Germinal center (tissue), 1 donor: ENCODE data around the gene UFM1.
A peak's percentile ranks its signal among the peaks of the same experiment; 100 is the strongest.
"Not testable (repeated sequence)": the region's sequence is repeated elsewhere in the genome, so short reads cannot be mapped to it uniquely, and the experiment has no call there.

Experiments
- DNase-seq: peaks from one replicate; pipeline ENCODE4 v3.0.0; 2012; ENCODE audit warnings: mixed read lengths, low spot score

Gene UFM1

DNA sequence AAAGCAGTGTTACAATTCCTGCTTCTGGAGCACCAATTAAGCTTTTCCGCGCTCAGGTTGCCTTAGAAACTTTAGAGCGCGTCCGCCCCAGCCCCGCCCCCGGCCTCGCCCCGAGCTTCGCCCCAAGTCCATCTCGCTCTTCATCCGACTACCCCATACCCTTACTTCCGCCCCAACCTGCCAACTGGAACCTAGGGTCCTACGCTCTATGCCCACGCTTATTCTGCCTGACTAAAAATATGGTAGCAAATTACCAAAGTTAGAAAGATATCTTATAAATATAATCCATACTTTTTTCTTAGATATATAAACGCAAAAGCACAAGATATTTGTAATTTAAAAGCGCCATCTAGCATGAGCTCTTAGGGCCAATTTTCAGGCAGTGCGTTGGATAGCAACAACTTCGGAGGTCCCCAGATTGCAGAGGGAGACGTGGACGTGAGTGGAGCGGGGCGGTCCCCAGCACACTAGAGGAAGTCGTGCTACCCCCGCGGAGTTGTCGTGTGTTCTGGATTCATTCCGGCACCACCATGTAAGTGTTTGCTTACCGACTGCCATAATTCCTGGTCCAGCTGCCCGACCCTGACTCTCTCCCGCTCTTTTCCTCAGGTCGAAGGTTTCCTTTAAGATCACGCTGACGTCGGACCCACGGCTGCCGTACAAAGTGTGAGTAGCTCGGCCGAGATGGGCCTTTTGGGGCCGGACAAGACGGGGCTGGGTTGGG lies at the start of gene UFM1:
Gene UFM1 (plus strand): TSS at position 462 of the 724 bp plus-strand sequence. CDS start 69 bp downstream, at position 531.
- DNase-seq, result peak; percentile 89

DNA sequence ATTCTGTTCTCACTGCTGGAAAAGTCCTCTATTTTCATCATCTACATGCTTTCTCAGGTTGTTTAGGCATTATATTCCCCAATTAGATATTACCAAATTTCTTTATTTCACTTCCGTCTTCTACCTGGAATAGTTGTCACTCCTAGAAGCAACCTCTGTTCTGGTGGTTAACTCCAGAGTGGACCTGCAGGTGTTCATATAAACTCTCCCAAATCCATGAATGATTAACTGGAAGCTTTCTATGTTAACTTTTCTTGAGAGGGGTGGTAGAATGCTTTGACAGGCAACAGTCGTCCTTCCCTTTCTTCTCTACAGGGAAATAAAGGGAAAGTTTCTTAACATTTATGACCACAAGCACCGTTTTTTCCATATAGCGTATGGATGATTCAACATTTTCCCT lies 48.4 kb upstream of the UFM1 start:
- DNase-seq, result no peak

DNA sequence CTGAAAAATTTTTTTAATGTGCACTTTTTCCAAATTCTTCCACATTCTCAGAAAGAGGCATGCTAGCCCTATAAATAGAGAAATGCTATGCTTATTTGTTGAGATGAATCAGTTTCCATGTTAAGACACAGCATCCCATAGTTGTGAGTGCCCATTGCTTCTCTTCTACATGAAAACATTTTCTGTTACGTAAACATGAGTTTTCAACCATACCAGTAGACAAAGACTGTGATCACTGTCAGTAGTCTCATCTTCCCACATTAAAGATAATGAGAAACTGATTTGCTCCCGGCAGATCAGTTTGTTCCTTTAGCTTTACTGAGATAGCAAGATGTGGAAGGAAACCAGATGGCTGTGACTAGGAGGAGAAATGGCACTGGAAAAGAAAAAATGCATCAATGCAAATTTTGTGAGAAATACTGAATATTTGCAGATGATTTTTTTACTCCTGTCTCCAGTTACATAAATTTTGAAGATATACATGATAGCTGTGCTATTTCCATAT lies 45.8 kb upstream of the UFM1 start:
- no peak for DNase-seq

DNA sequence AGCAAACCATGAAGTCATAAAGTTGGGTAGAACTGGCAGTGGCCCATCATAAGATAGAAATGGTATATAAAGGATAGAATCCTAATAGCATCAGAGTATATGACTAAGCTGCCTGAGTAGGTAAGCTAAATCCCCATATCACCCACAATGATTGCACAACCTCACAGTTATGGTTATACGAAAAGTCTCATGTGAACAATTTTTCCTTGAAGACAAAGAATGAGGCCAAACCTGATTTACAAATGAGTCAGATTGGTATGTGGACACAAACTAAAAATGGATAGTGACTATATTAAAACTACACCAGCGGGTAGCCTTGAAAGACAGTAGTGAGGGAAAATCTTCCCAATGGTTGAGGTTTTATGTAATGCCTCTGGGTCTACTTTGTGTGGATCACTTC lies 40.9 kb upstream of the UFM1 start:
- DNase-seq, result no peak

DNA sequence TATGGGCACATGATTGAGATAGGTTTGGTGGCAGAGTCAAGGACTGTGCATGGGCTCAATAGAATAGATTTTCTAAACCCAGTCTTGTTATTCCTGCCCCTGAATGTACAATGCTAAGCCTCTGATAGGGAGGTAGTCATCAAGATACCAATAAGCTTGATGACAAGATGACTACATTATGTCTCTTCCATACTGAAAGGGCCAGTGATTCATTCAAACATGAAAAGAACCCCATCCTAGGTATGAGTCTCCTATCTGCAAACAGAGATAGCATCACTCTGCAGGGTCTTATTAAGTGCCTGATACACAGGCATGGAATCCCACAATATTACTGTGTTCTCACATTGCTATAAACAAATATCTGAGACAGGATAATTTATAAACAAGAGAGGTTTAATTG lies 40.3 kb upstream of the UFM1 start:
- DNase-seq, result no peak

DNA sequence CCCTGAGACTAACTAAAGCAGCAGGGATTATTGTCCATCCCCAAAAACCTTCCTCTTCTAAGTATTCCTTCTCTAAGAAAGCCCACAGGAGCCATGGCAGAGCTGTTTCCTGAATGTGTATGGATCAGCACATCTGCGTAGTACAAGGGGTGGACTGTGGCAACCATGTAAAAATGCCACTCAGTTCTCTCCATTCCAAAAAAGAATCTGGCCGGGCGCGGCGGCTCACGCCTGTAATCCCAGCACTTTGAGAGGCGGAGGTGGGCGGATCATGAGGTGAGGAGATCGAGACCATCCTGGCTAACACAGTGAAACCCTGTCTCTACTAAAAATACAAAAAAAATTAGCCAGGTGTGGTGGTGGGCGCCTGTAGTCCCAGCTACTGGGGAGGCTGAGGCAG lies 38.5 kb upstream of the UFM1 start:
- not testable (repeated sequence) for DNase-seq

DNA sequence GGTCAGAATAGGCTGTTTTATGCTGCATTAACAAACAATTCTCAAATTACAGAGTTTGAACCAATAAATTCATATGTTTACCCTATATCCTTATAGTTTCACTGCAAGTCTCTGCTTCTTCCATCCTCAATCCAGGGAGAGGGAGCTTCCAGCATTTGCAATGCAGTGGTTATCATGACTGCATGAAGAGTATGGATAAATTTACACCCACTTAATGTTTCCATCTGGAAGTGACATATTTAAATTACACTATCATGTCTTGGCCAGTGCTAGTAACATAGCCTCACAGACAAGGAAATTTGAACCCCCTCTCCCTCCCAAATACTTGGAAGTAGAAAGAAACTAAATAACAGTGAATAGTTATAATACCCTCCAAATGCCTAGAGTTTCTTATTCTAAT lies 33.5 kb upstream of the UFM1 start:
- no peak for DNase-seq

DNA sequence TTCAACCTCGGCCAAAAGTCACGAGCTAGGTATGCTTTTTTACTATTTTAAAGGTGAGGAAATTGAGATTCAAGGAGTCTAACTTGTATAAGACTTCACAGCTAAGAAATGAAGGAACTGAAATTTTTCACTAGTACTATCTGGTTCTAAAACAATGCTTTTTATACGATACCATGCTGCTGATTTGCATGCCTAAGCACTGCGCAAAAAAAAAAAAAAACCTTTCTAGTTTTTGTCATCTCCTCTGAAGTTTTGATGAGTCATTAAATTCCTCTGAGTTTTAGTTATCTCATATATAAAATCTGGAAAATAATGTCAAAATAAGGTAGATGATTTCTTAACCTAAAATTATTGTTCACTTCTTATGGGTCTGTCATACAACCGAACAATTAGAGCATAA lies 28.0 kb upstream of the UFM1 start:
- DNase-seq, result no peak

DNA sequence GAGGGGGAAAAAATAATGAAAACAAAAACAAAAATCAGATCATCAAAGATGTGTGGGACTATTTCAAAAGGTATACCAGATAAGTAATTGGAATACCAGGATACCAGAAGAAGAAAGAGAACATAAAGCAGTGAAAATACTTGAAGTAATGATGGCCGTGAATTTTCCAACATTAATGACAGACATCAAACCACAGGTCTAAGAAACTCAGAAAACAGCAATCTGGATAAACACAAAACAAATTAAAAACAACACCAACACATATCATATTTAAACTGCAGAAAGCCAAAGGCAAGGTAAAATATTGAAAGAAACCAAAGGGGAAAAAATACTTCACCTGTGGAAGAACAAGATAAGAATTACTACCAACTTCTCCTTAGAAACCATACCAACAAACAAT lies 24.2 kb upstream of the UFM1 start:
- DNase-seq, result no peak

DNA sequence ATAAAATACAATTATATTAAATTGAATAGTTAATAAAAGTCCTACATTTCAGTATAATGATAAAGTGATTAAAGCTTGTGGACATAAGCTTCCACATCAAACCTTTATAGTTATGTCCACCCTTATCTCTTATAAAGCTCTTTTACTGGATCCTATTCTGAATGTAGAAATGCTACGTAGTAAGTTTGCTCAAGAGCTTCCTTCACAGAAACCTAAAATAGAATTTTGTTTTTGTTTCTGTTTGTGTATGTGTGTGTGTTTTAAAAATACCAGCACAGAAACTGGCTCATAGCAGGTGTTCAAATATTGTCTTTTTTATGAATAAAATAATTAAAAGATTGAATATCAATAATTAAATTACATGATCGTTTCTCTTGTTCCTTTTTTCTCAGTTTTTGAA lies 21.0 kb upstream of the UFM1 start:
- DNase-seq, result no peak

DNA sequence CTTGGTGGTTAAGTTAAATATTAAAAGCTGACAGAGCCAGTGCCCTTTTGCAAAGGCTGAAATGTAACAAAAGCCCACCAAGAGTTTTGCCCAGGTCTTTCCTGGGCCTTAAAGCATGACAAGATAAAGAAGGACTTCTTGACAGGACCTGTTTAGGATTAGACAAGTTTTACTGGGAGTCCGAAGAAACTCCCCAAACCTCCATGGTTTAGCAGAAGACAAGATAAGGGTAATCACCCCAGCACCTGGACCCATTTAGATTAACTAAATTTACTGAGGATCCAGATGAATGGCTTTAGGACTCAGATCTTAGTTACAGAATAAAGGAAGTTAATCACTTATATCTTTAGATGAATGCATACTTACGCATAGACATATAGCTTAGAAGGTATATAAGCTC lies 14.8 kb upstream of the UFM1 start:
- no peak for DNase-seq

DNA sequence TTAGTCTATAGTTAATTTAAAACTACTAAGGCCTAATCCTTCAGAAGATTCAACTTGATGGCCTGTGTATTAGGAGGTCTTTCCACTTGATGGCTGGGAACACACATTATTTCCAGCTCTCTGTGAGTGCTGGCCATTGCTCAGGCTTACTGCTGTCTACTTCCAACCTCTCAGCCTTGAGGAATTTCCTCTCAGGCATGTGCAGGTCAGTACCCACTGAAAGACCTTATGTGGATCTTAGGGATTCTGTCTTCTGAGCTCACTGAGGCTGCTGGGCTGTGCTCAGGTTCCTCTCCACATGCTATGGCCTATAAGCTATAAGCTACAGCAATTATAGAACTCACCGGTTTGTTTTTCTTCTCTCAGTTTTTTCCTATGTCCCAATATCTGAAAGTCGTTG lies 11.6 kb upstream of the UFM1 start:
- DNase-seq, result no peak

DNA sequence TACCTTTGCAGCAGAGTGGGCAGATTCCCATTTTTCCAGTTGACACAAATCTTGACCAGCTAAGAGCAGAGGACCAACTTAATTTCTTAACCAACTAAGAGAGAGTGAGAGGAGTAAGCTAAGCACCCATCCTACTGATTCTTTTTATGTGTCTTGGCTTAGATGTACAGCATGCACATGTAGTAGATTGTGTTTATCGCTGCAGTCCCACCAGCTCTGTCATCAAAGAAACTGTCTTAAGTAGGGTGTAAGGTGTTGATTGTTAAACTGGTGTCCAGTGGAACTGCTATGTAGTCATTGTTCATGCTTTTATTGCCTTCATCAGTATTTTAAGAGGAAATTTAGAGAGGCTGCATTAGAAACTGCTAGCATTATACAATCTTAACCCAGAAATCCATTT lies 9.0 kb upstream of the UFM1 start:
- DNase-seq, result no peak

DNA sequence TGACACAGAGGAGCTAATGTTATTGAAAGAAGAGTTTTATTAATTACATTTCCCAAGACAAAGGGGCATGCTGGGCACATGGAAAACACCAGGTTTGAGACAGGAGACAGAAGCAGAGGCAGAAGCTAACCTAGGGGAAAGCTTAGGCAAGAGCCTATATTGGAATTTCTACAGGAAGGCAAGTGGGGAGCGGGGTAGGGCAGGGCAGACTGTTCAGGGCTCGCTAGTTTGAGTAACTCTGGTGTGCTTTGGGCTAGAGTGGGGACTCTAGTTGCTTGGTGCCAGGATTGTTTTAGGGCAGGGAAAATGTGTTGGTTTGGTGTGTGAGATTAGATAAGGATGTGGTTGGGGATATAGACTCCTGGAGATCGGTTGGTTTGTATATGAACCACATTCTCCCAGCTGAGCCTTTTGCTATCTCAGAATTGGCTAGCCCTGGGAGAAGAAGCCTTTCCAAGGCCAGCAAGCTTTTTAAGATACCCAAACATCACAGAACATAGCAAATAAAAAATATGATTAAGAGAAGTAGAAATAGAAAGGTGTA lies 8.4 kb upstream of the UFM1 start:
- DNase-seq, result no peak

DNA sequence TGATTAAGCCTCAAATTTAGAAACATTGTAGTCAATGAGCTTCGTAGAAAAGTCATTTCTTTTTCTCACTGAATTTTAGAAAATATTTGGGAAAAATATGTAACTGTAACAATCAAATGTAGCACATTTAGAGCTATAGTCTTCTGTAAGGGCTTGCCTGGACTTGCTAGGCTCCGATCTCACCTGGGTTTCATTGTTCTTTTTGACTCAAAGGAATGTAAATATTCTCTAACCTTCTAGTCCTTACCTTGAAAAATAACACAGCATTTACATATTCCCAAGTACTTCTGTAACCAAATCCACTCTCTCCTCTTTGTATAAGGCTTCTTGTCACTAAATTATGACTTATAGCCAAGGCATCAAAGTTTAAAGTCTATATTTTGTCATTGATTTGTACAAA lies 2.9 kb upstream of the UFM1 start:
- no peak for DNase-seq

DNA sequence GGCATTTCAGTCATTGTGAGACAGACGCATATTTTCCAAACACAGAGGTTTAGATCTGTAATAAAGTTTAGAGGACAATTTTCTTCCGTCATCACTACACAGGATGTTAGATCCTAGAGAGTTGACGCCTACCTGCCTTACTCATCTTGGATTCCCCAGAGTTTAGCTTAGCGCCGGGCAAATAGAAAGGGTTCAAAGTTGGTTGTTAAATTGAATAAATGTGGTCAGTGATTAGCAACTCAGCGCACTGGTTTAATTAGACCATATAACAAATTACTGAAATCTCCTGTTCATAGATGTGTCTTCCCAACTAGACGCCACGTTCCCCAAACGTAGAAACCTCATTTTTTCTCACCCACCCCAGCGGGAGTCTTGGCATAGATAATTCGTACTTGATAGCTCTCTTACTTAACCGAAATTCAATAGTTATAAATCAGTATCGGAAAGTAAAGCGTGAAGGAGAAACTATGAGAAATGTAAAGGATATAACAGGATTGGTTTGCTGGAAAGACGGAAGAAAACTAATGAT lies 726 bp upstream of the UFM1 start:
- DNase-seq, result peak; percentile 9

DNA sequence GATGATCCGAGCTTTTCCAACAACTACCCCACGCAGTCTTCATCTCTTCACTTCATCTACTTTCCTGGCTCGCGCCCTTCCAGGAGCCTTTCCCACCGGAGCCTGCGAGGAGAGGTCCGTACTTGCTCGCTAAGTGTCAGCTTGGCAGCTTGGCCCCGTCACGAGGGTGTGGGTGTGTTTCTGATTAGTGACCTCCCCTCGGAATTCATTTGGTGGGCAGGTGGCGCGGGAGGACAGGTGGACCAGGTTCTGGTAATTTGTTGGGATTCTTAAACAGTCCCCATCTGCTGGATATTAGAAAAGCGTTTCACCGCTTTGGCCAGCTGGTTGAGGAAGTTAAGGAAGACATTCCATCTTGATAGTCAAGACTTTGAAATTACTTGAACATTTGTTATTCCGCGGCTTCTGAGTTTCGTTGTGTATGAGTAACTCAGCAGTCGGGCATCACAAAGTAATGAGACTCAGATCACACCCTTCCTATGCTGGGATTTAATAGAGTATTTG lies 515 bp downstream of the UFM1 start:
- DNase-seq, result peak; percentile 31

DNA sequence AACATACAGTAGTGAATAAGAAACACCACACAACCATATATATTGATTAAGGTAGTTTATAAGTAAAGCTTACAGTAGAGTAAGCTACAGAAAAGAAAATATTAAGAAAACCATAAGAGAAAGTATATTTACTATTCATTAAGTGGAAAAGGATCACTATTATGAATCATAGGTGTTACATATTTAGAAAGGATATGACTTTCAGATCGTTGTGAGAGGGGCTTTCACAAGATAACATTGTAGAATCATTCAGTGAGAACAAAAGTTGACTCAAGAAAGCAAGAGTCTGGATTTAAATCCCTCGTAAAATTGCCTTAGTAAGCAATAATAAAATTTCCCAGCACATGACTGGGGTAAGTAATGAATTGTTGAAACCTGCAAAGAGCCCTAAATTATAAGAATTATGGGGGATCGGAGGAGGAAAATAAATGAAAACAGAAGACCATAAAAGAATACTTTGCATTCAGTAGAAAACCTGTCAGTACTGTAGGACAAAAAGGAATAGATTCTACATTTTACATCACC lies 6.0 kb downstream of the UFM1 start:
- no peak for DNase-seq

DNA sequence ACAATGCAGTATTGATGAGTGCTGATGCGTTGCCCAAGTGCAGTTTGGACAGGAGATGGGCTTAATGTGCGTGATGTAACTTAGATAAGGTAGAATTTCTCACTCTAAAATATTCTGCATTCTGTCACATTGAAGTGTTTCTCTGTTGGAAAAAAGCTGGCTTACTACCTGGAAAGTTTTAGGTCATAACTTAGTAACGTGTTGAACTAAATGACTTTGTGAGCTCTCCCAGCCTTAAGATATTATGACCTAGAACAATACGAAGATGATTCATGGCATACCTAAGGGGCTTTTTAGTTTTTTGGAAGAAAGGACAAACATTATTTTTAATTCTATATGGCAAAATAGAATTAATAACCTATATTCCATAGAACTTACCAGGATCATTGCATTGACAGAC lies 9.0 kb downstream of the UFM1 start:
- no peak for DNase-seq

DNA sequence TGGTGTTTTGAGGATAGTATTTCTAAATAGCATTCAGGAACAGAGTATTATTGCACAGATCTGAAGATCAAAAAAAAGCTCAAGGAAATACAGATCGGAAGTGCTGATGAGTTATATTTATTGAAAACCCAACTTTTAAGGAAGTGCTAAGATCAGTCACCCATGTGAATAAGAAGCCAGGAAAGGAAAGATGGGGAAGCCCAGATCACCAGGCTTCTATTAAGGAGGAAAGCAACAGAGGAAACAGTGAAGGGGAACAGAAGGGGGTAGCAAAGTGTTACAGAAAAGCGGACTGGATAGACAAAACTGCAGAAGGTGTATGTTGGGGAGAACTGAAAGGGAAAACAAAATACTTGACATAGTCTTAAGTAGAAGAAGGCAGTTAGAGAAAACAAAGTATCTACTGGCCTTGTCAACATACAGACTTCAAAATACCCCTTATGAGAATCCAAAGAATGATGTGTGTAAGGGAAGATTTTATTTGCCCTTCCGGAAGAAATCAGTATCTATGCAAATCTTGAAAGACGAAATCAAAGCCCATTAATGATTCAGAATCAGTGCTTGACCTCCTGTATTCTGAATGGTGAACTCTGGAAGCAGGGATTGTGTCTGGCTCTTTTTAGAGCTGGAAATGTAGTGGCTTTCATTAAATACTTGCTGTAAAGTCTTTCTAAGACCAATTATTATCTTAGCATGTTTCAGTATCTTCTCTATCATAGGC lies 12.1 kb downstream of the UFM1 start:
- no peak for DNase-seq

DNA sequence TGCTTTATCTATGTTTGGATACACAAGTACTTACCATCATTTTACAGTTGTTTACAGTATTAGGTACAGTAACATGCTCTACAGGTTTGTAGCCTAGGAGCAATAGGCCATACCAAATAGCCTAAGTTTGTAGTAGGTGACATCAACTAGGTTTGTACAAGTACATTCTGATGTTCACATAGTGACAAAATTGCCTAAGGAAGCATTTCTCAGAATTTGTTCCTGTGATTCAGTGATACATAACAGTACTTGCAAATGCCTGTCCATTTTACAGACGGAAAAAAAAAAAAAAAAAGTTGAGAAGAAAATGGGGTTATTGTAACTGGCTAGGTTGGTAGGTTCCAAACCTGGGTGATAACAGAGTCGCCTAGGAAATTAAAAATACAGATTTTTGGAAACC lies 13.6 kb downstream of the UFM1 start:
- no peak for DNase-seq

DNA sequence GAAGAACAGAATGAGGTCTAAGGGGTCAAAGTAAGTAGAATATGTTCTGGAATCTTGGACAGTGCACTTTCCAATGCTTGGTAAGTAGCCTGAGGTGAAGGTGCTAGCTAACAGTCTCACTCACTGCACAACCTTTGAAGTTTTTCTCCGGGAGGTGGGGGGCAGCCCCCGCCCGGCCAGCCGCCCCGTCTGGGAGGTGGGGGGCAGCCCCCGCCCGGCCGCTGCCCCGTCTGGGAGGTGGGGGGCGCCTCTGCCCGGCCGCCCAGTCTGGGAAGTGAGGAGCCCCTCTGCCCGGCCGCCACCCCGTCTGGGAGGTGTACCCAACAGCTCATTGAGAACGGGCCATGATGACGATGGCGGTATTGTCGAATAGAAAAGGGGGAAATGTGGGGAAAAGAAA lies 14.1 kb downstream of the UFM1 start:
- DNase-seq, result not testable (repeated sequence)

DNA sequence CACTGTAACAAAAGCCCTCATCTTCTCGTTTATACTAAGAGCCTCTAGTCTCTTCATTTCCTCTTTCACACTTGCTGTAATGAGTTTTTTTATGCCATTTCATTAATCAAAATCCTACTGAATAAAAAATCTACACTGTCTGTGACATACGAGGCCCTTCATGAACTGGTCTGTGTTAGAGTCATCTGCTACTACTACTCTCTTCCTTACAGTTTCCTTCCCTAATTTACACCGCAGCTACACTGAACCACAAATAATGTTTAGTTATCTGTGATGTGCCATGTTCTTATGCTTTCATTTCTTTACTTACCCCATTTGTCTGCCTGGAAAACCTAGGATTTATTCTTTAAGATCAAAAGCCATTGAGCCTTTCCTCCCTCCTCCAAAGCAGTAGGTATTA lies 16.0 kb downstream of the UFM1 start:
- no peak for DNase-seq
